ENCODE measurements around the gene COPE.

DNA sequence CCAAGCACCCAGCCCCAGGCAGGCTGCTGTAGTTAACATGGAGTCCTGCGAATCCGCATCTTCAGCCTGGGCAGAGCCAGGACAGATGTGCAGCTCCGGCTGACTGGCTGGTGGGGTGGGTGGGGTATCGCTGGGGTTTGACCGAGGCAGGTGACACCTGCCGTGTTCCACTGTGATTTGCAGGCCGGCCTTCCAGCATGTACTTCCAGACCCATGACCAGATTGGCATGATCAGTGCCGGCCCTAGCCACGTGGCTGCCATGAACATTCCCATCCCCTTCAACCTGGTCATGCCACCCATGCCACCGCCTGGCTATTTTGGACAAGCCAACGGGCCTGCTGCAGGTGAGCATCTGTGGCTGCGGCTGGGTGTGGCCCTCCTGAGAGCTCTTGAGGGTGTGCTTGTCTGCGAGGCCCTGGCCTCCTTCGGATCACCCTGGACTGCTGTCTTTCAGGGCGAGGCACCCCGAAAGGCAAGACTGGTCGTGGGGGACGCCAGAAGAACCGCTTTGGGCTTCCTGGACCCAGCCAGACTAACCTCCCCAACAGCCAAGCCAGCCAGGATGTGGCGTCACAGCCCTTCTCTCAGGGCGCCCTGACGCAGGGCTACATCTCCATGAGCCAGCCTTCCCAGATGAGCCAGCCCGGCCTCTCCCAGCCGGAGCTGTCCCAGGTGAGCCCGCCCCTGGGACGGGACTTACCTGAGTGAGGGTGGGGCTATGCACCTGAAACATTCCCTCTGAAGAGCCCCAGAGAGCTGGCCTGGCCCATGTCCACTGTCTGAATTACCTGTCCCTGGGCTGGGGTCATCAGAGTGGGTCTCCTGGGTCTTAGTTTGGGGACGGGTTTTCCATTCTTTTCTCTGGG, 53.8 kb downstream of the COPE start:
- TF ChIP-seq CTCF (conservative IDR thresholded peaks at IDR 0.05; ENCODE audit: low read depth, low read length), result no peak
- no peak for TF ChIP-seq EZH2 (IDR thresholded peaks at IDR 0.05; ENCODE audit: low read length, unreplicated experiment)
- TF ChIP-seq EZH2phosphoT487 (IDR thresholded peaks at IDR 0.05; ENCODE audit: borderline replicate concordance, low read length), result no peak

All from PC-3 (cell line).